HG02852 (cell line): Measurements from ENCODE around the gene TAF3.
"Not testable (repeated sequence)": the region's sequence is repeated elsewhere in the genome, so short reads cannot be mapped to it uniquely, and the experiment has no call there.

Source experiments
- ATAC-seq: cut with Tn5 transposase; IDR thresholded peaks from one replicate; pipeline ENCODE4 v1.9.1; 2021; ENCODE audit warnings: mild to moderate bottlenecking, moderate library complexity; ENCODE audit not compliant: unreplicated experiment

Gene TAF3

DNA sequence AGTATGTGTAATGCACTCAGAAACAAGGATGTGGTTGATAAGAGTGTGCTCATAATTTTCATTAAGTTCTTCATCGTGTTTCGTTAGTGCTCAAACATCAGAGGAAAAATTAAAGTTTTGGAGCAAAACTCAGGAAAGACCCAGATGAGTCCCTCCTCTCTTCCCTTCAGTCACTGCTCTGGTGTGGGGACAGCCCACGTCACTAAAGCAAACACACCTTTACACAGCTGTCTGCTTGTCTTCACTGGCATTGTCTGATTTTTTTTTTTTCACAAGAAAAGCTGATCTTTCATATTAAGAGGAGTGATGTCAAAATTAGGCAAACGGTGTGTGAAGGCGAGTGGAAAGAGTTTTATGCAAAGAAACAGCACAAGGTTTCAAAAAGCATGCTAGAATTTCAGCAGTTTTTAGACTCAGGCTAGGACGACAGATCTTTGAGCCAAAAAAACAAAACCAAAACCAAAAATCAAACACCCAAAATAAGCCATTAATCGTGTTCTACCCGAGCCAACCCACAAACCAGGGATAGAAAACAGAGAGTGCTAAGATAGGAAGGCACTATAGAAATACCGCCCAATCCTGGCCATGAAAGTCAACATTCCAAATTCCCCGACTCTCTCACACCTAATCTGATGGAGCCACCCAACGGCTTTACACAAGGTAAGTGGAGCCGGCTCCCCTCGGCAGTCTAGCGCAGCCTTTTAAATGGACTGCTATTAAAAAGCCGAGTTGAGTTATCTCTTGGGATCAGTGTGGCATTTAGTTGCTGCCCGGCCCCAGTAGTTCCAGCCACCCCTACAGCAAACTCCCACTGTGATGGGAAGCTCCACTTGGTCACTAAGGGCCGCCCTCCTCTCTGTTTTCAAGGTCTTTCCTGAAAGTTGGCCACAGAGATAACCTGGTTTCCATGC is 208.3 kb downstream of the TAF3 start:
- no peak for ATAC-seq

DNA sequence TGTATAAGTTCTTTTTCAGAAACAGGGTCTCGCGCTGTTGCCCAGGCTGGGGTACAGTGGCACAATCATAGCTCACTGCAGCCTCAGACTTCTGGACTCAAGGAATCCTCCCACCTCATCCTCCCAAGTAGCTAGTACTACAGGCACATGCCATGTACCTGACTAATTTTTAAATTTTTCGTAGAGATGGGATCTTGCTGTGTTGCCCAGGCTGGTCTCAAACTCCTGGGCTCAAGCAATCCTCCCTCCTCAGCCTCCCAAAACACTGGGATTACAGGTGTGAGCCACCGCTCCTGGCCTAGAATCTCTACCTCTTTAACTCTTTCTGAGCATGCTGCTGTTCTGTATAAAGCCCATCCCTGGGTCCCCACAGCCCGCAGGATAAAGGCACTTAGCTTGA is 212.9 kb downstream of the TAF3 start:
- not testable (repeated sequence) for ATAC-seq

DNA sequence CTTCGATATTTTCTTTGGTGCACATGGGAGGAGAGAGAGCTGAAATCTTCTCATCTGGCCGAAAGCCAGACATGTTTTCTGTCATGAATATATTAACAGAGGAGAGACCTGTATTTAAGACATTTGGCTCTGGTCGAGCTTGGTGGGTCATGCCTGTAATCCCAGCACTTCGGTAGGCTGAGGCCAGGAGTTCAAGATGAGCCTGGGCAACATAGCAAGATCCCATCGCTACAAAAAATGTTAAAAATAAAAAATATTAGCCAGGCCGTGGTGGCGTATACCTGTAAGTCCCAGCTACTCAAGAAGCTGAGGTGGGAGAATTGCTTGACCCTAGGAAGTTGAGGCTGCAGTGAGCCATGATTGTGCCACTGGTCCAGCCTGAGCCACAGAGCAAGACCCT is 214.3 kb downstream of the TAF3 start:
- ATAC-seq, result no peak

DNA sequence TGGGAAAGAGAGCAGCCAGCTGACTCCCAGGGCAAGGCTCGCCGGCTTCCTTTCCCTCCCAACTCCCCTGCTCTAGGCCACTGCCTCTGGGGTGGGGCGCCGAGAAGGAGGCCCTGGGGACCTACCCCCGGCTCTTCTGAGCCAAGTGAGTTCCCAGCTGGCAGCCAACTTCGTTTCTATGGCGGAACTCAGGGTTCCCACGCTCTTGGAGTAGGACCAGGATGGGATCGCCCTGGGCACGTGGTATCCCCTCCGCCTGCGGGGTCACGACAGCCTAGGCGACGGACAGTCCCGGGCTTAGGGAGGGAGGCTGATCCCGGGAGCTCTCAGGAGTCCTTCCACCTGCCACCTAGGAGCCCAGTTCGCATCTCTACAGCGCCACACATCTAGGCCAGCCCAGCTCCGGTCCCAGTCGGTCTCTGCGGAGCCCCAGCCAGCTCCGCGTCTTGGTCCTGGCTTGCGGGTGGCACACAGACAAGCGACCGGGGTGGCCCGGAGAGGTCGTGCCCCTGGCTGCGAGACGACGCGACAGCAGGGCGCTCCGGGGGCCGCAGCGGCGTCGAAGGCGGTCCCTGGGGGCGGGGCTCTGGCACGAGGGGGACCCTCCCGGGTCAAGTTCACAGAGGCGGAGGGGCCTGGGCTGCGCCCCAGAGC is 215.6 kb downstream of the TAF3 start:
- no peak for ATAC-seq

DNA sequence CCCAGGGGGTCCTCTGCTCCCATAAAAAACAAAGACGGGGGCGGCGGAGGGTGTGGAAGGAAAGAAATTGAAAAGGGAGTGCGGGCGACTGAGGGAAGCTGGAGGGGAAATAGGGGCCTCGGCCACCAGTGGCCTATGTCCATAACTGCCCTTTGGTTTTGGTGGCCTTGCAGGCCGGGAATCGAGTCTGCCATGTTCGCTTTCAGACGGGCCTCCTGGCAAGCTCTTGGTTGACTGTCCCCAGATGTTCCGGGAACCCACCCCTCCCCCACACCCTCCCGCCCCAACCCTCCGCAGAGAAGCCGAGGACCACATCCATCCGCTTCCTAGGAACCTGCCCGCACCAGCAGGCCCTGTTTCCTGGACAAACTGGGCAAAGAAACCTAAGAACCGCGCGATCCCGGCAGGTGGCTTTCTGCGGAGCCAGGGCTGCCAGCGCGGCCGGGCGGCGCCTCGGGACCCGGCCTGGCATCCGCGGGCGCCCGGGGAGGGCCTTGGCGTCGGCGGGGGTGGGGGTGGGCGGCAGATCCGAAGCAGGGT is 216.2 kb downstream of the TAF3 start:
- ATAC-seq, result no peak

DNA sequence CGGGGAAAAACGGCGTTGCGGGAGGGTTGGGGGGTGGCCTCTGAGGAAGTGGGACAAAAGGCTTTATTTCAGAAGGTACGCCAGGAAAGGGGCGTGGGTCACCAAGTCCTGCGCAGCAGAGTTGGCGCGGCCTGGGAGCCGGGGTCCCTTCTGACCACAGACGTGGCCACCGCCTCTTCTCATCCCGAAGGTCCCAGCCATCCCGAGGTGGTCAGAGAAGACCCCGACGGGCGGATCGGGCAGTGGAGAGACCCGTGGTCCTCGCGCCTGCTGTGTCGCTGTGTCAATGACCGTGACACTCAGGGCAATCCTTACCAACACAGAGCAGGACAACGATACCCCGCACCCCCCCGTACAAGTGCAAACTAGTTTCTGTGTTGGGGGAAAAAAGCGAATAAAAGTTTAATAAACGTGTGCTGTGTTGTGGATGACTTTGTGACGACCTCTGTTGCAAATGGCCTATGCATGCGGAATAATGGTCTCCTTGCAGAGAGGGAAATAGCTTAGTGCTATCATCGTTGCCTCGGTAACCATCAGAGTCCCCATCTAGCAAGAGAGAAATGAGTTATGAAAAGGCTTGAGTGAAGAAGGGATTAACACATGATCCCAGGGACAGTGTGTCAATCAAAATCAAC is 216.8 kb downstream of the TAF3 start:
- ATAC-seq, result no peak

DNA sequence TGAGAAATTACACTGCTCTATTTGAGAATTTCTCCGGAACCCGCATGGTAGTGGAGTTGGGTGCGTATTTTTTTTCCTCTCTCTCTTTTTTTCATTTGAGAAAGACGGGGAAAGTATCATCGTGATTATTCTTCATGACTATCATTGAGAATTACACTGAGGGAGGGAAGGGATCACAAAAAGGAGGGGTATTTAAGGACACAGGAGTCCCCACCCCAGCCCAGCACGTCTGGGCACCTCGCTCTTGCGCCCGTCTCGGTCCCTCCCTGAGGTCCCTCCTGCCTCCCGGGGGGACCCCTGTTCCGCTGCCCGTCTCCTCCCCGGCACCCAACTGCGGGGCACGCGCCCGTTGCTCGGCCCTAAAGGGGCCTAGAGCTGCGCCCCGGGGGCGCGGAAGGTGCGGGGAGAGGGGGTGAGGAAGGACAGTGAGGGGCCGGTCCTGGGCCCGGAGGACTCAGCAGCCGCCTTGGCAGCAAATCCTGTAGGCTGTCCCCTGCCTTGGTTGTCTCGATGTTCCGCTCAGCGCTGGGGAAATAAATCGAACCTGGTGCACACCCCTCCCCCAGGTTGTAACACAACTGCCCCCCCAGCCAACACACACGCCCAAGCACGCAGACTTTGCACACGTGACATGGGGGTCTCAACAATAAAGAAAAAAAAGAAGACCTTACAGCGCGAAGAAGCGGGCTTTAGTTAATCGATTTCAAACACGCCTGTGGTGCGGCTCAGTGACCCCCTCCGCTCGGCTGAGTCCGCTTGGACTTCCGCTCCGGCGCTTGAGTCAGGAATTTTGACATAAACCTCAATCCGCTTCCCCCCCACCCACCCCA is 217.6 kb downstream of the TAF3 start:
- no peak for ATAC-seq

DNA sequence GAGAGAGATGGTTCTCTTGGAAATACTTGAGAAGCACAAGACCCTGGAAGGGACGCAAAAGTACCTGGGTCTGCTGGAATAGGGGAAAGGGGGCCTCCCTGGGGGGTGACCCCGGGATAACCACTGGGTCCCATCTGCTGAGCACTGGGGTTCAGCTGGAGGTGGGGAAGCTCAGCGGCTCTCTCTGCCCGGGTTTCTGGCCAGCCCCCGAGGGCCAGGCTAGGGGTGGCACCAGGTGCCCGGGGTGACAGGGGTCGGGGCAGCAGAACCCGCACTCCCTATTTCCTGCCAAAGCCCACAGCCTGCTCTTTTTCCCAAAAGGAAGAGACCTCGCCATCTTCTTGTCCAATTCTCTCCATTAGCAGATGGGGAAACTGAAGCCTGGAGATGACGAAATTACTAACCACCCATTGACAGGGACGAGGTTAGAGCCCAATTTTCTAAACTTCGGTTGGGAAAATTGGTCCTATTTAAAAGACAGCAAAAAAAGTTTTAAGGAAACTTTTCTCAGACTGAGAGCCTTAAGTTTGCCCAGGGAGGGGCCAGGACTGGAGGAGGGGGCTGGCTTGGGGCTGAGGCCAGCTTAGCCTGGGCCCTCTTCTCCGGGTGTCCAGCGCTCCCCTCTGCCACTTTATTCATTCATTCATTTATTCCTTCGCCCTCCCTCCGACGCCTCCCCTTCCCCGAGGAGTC is 218.3 kb downstream of the TAF3 start:
- ATAC-seq, result no peak

DNA sequence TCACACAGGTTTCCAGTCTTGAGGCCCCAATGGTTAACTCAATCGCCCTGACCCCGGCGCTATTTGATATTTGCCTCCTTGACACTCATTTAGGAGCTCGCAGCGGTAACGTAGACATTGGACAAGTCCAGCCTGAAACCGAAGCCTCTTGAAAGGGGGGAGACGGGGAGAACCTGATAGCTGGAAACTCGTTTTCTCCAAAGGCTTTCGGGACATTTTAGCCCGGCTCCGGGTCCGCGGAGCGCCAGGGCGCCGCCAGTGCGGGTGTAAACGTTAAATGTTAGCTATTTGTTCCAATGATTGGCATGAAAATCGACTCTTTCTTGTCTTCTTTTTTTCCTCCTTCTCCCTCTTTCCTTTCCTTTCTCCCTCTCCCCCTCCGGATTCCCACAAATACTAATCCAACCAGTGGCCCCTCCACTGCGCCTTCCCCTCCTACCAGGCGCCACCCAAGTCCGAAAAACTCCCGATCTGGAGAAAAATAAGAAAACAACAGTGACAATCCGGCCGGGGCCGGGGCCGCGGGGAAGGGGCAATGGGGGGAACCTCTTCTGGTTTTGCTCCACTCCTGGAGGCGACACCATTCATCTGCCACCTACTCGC is 219.0 kb downstream of the TAF3 start:
- ATAC-seq, result no peak

DNA sequence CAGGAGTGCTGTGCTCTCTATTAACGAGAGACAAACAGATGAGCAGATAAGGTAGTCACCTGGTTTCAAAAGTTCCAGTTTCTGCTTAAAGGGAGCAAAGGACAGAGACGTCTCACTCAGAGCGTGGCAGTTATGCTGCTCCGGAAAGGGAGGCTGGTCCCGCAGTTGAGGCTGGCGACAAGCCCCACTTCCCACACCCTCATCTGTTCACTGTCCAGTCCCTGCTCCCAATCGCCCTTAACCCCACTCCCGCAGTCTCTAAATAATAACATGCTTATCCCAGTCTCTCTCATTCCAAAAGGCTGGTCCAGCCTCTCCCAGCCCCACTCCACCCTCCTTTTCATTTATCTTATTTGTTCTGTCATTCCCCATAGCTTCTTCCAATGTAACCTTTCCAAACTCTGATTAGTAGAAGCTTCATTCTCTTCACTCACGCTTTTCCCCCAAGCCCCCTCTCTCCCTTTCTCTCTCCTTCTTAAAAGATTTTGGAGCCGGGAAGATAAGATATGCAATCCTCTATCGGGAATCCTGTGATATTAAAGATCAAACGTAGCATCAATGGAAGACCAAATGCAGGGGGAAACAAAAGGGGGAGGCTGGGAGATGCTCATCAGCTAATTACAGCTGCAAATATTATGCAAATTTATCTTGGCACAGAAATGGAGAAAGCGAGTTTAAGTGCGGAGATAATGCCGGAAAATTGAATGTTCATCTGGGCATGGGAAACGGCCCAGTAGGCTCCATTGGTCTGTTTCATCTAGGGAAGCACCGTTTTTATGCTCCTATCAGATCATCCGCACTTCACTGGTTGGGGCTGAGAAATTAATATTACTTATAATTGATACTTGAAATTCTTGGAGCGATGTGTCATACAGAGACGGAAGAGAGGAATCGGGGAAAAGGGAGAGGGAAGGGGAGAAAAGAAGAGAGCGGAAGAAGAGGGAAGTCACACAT is 219.9 kb downstream of the TAF3 start:
- ATAC-seq, result no peak

DNA sequence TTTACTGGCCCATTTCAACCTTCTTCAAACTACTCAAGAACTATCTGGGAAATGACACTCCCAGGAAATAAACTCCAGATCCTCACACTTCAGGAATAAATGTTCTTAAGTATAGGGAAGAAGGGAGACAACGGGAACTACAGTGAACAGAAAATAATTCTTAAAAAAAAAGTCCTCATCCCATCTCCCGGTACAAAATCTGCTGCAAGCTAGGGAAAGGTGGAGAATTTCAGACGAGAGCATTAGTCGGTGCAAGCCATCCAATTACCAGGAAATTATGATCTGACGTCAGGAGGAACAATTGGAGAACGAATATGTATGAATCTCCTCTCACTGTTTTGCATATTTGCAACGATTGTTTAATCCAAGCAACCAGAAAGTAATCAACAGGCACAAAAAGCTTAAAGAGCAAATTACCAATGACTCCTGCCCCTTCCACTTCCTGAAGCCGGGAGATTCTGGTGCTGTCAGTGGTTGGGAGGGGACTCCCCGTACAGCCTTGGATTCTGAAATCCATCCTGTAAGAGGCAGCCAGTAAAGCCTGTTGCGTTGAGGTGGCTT is 221.1 kb downstream of the TAF3 start:
- no peak for ATAC-seq

DNA sequence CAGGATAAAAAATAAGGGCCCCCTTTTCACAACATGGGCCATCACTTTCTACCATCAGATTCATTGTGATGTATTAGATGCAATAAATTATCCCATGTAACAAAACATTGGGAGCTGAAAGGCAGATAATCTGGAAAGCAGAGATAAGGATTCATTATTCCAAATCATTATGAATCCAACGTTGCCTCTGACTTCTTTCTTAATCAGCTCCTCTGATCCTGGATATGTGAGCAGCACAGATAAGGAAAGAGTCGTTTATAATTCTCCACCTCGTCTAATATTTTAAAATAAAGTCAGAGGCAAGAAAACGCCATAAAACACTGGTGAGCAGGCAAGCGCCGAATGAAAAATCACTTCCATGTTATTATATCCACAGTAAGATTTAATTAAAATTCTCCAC is 222.3 kb downstream of the TAF3 start:
- no peak for ATAC-seq

DNA sequence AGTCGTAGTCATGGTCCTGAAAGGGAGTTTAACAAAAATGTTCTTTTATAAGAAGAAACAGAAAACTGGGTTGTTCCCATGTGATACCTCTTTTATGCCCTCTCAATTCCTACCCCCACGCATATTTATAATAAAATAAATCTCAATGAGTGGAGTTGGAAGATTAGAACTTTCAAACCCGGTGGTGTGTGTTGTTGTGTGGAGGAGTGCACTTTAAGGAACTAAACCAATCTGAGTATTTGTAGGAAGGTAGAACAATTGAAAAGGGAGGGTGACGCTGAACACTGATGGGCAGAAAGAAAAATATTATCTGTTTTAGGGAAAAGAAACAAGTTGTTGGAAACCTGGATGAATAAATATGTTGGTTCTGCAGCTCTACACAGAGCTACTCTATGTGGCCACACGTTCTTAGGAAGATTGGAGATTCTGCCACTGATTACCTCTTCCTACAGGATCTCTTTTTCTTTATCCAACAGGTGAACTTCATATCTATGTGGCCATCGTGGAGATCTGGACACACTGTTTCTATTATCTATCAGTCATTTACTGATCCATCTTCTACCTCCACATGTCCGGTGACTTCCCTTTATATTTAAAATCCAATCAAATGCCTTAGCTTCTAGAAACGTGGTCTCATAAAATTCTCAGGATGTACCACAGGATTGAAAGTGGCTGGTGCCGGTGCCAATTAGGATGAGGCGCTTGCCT is 223.1 kb downstream of the TAF3 start:
- ATAC-seq, result no peak

DNA sequence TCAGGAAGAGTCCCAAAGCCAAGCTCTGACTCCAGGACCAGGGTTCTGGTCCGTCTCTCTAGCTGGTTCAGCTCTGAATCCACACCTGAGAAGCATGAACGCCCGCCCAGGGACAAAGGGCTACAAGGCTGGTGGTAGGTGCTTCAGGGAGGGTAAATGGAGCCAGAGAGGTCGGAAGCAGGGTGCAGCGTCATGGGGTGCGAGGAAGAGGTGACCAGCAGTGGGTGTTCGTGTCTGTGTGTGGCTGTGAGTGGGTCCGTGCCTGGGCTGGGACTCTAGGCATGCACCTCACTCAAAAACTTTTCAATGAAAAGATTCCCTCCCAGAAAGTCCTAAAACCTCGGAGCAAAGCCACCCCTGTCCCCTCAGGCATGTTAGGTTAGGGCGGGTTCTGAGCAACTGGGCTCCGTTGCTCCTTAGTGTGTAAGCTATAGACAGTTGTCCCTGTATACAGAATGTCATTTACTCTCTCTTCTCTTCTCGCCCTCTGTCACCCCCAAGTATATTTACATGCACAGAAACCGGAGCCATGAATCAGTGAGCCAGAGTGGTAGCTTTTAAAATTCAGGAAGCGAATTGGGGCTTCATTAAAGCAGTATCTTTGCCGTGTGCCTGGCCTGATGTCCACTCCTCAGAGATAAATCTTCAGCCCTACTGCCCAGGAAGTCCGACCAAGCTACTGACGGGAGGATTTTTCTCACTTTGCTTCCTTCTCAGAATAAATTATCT is 223.9 kb downstream of the TAF3 start:
- no peak for ATAC-seq

DNA sequence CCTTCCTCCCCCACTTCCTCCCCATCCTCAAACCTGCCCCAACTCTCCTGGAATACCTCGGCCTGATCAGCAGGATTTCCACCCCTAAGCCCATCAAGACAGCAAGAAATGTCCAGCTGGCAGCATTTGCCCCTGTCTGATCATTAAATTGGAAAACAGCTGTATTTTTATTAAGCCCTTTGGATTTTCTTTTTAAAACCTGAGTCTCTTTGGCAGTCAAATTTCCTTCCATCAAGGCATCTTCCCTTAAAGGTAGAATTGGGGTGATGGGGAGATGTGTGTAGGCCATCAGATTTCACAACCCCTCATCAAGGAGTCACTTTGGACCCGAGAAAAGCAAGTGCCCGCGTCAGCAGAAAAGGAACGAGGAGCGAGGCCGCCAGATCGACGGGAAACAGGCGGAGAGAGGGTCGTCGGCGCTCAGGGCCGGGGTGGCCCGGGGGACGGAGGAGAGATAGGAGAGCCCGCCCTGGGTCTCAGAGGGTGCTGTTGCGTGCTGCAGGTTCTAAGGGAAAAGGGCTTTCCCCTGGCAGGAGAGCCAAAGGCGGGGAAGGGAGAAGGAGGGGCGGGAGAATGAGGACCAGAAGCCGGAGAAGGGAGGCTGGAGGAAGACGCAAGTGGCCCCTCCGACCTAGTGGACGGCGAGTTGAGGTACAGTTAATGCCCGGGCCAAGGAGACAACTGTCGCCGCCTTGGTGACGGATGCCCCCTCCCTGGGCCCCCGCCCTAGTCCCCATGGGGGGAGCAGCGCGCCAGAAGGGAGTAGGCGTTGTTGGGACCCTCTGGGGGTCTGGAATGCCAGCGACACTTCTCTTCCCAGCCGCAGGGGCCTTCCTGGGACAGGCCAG is 224.6 kb downstream of the TAF3 start:
- no peak for ATAC-seq
